GM21717 (cell line): ENCODE results near the gene RPN2.

Experiments used
- ATAC-seq: cut with Tn5 transposase; IDR thresholded peaks from one replicate; pipeline ENCODE4 v1.9.1; 2021; ENCODE audit warnings: mild to moderate bottlenecking, moderate library complexity; ENCODE audit not compliant: unreplicated experiment

RPN2 gene

DNA sequence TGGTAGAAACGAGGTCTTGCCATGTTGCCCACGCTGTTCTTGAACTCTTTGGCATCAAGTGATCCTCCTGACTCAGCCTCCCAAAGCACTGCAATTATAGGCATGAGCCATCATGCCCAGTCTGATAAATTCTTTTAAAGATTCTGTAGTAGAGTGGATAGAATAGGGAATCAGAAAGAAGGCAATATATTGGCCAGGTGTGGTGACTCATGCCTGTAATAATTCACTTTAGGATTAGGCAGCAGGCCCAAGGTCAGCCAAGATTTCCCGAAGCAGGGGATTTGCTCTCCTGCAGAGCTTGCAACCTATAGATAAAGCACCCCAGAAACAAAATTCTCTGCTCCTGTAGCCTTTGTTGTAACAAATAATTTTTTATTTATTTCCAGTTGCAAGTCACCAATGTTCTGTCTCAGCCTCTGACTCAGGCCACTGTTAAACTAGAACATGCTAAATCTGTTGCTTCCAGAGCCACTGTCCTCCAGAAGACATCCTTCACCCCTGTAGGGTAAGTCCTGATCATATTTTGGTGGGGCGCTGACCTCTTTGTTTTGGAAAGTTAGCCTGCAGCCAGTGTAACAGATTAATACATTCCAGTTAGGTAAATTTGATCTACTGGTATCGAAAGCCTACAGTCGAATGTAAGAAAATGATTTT is 30.7 kb downstream of the RPN2 start:
- no peak for ATAC-seq

DNA sequence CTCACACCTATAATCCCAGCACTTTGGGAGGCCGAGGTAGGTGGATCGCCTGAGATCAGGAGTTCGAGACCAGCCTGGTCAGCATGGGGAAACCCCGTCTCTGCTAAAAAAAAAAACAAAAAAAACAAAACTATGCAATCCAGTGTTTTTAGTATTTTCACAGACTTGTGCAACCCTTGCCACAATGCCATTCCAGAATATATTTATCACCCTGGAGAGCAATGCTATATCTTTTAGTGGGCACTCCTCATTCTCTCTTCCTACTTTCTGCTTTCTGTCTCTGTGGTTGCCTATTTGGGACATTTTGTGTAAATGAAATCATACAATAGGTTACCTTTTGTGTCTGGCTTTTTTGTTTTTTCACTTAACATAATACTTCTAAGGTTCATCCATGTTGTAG is 39.3 kb downstream of the RPN2 start:
- no peak for ATAC-seq

DNA sequence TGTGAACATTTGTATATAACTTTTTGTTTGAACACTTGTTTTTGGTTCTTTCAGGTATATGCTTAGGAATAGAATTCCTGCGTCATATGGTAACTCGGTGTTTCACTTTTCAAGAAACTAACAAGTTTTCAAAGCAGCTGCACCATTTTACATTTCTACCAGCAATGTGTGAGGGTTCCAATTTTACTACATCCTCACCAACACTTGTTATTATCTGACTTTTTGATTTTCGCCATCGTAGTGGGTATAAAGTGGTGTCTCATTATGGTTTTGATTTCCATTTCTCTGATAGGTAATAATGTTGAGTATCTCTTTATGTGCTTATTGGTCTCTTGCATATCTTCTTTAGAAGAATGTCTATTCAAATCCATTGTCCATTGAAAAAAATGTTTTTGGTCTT is 39.8 kb downstream of the RPN2 start:
- no peak for ATAC-seq

DNA sequence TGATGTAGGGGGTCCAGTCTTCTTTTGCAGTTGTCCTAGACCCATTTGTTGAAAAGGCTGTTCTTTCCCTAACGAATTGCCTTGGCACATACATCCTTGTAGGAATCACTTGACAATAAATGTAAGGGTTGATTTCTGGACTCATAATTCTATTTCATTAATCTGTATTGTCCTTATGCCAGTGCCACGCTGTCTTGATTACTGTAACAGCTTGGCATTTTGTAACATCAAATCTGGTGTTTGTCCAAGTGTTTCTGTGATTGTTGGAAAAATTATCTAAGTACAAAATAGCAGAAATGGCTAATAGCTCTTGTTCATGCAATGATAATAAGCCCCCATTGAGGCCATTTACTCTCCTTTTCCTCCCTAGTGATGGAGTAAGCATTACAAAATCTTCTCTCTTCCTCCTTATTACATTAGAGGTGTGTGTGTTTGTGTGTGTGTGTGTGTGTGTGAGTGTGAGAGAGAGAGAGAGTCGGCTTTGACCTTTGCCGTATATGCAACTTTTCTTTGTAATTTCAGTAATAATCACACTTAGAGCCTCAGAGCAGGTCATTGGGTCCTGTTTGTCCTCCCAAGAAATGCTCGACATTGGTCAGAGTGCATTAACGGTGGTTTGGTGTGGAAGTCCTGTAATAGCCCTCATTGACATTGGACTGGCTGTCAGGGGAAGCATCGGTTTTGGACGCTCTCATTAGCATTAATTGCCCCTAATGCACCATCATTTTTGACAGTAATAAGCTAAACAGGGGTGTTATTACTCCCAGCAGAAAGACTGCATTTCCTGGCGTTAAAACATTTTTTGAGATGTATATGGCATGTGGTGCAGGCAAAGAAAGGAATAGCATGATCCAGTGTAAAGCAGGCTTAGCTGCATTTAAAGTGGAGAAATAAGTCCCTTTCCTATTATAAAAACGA is 40.9 kb downstream of the RPN2 start:
- no peak for ATAC-seq

DNA sequence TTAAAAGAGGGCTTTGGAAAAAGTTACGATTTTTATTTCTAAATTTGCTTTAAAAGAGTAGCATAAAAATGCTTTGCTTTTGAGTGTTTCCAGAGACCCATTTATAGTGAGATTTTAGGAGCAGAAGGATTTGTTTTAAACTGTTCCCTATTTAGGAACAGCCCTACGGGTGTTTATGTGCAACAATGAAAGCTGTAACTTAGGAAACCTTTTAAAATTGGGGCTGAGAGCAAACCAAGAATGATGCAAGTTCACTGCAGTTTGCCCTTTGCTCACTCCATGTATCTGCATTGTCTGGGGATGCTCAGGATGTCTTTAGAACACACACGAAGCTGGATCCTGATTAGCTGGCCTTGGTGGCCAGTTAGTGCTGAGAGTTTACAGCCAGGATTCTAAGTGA is 41.6 kb downstream of the RPN2 start:
- ATAC-seq = no peak

DNA sequence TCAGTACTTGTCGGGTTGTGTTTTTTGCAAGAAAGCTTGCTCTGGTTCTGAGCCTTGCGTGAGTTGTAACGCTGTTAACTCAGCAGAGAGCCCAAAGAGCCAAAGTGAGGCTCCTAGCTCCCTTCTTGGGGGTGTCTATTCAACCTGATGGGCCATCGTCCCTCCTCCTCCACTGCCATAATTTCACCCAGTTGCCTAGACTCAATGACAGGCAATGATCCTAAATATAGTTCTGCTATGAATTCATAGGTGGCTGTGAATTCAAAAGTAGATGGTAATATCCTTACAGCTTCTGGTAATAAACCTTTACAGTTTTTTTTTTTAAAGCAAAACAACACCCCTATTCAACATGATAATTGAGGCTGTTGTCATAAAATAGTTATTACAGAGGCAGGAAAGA is 43.0 kb downstream of the RPN2 start:
- no peak for ATAC-seq

DNA sequence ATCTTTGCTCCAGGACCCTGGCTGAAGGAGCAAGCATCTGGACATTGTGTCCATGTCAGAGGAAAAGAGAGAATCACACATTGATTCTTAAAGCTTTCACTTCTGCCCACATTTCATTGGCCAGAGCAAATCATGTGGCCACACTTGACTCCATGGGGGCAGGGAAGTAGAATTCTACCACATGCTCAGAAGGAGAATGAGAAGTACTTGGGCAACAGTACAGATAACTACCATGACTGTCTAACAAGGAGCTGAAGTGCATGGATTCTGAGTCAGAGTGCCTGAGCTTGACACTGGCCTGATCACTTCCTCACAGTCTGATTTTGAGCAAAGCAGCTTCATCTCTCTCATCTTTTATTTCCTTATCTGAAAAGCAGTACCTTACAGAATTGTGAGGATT is 43.9 kb downstream of the RPN2 start:
- ATAC-seq = no peak

DNA sequence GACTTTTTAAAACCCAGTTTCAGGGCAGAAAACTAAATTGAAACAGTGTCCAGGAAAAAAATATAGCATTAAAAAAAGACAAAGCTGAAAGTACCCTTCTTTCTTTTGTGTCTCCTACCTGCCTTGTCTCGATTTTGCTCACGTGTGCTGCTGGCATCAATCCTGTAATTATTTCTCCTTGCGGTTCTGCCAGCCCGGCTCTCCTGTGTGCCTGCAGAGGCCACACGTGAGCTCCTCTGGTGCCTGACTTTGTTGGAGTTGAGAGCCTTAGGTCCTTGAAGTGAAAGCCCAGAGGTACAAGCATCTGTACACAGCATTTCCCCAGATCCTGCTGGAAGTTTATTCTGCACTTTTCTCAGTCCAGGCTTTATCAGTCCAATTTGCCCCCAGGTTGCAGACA is 46.0 kb downstream of the RPN2 start:
- no peak for ATAC-seq

DNA sequence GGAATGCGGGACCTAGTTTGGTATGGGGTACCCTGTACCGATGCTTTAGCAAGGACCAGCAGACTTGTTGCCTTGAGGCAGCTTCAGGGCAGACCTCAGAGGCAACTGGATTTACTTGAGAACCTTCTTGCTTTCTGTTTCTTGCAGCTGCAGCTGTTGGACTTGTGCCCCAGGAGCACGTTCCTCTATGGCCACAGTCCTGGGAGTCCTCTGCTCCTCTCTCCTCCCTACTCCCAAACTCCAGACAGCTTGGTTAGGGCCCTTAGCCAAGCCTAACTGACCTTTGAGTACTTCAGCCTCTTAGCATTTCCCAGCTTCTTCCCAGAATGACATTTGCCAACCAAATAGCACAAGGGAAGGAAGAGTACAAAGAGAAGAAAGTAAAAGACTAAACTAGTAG is 47.8 kb downstream of the RPN2 start:
- ATAC-seq = no peak

DNA sequence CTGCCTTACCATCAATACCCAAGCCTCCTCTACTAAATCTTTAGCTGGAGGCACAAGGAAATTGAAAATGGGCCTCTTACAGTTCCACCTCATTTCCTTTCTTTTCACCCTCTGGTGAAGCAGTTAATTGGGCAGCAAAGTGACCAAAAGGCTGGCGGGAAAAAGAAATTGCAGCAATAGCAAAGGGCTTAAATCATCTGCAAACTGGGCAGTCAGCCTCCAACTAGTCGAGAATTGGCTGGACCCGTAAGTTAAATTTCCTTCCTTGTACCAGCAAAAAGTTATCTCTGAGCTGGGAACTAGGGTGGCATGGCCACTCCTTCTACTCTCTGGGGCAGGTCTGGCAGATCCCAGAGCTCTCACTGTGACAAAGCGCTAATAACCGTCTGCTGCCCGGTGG is 49.0 kb downstream of the RPN2 start:
- ATAC-seq = no peak

DNA sequence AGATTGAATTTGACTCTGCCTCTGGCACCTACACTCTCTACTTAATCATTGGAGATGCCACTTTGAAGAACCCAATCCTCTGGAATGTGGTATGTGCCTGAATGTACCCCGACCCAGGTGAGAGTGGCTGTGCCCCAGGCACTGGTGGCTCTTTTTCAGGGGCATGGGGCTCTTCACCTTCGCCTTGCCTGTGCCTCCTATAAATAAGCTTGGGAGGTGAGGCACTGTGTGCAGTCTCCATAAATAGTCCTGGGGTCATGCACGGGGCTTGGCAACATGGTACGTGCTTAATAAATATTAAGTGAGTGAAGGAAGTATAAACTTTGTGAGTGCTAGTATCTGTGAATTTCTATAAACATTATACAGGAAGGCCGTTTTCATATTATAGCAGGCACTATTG is 49.5 kb downstream of the RPN2 start:
- no peak for ATAC-seq

DNA sequence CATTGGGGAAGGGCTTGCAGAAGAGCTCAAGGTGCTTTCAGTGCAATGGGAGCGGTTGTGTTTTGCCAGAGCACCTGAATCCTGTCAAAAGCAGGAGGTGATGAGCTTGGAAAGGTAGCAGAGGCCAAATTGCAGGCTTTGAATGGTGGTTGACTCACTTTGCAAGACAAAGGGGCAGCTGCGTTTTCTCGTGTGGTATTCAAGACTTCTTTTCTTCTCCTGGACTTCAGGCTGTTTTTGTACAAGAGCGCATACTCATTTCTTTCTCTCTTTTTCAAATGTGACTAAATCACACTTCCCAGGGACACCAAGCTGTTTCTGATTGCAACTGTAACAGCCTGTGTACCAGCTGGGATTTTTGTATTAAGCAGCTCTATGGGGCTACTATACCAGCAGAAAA is 50.2 kb downstream of the RPN2 start:
- ATAC-seq = no peak

DNA sequence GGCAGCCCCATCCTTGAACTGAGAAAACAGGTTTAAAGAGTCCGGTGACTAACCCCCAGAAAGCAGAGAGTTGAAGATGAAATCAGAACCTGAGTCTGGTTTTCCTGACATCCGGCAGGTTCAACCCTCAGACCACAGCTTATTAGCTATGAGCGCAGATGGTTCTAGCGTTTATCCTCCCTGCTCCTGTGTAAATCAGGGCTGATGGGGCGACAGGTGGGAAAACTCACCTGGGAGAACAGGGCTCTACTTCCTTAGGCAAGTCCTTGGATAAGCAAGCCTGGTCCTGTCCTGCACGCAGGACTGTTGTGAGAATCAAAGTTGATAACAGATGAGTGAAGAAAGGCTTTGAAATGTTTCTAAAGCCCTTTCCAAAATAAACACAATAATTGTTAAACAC is 51.1 kb downstream of the RPN2 start:
- no peak for ATAC-seq

DNA sequence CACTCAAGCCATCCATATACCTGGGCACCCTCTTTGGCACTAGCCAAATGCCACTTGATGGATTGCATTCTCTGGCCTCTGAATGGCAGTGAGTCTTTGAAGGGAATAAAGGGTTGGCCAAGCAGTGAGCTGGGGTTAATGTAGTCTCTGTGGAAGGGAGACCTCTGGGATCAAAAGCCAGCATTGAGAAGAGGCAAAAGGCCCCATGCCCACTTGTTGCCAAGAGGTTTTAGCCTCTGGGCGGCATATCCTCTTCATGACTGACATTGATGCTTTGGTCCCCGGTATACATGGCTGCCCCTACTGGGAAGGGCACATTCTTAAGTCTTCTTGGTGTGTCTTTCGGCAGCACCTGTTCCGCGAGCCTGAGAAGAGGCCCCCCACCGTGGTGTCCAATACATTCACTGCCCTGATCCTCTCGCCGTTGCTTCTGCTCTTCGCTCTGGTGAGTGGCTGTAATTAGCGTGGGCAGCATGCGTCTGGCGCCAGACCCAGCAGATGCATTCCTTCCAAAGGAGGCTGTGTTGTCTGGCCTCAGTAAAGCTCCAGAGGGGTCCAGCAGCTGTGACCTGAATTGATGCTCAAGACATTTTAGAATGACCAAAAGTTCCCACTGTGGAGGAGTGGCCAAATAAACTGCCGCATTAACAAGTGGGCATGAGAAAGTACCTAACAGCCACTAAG is 53.0 kb downstream of the RPN2 start:
- ATAC-seq = no peak

DNA sequence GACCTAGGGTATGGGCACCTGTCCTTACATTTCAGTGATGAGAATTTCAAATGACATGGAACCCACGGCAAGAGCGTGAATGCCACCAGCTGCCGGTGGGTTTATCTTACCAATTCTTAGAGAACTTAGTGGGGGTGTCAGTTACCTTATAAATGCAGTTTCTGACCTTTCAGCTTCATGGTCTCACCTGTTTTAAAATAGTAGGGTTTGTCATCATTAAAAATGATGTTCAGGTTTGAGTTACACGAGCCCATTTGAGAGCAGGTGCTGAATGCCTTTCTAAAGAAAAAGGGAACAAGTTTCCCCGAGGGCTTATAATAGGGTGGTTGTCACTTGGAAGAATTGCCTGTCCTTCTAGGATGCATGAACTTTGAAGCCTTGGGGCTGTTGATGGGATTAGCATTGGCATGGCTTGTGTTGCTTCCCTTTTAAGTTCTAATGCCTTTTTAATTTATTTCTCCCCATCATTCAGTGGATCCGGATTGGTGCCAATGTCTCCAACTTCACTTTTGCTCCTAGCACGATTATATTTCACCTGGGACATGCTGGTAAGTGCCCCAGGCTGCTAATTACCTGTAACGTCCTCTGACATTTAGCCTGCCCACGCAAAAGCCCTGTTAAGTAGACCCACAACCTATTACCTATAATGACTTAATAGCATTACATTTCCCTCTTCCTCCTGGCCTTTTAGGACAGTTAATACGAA is 54.6 kb downstream of the RPN2 start:
- ATAC-seq = no peak

DNA sequence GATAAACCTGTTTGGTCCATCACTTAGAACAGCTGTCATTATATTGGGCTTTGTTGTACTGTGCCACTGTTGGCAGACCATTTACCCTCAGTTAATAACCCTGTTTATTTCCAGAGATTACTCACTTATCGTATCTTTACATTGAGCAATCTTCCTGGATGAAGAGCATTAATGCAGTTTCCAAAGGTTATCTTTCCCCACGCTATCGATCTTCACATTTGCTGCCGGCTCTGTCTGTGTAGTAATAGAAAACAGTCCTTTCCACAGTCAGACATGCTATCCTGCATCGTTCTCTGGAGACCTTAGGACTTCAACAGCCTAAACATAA is 55.1 kb downstream of the RPN2 start:
- no peak for ATAC-seq

DNA sequence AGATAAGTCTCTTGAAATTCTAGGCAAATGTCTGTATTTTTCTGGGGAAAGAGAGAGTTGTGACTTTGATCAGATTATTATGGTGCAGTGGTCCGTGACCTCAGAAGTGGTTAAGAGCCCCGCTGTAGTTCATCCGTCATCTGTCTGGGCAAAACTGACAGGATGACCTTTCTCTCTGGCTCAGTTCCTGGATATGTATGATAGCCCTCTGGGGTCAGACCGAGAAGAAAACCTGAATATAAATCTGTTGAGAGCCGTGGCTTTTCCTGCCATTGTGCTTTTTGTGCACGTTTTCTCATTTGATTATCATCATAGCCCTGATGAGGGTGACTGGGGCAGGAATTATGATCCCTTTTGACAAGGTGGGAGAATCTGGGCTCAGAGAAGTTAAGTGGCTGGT is 55.9 kb downstream of the RPN2 start:
- no peak for ATAC-seq

DNA sequence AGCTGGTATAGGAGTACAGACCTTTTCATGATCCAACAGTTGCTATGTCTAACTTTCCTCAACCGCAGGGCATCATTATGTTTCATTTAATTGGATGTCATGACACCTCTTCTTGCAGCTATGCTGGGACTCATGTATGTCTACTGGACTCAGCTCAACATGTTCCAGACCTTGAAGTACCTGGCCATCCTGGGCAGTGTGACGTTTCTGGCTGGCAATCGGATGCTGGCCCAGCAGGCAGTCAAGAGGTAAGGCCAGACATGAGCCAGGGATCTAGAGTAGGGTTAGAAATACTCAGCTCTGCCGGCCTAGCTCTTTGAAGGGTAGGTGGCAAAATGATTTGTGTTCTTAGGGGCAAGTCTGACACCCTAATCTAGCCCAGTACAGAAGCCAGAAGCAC is 57.3 kb downstream of the RPN2 start:
- ATAC-seq = no peak

DNA sequence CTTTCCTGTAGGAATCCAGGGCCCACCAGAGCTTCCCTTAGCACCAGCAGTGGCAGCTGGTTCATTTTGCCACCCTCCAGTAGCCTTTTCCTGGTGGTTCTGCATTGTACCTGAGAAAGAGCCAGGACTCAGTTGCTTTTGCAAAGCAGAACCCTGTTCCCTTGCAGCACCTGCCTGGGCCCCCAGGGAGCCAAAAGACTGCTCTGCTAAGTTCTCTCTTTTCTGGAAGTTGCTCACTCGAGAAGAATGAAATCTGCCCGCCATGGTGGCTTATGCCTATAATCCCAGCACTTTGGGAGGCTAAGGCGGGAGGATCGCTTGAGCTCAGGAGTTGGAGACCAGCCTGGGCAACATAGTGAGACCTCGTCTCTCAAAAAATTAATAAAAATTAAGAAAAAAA is 58.5 kb downstream of the RPN2 start:
- ATAC-seq = no peak

DNA sequence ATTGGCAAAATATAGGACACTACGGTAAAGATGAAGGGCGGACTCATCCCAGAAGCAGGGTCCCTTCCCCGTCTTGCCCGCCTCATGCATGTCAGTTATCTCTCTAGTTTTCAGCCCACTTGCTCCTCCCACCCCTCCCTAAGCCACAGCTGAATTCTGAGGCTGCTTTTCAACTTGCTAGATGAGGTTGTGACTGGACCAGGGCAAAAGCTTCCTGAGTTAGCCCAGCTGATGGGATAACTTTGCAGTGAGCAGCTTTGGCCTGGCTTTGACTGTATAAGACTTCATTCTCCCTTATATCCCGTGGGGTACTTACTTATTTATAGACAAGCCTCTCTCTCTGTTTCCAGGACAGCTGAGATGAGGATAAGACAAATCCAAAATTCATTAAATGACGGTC is 59.3 kb downstream of the RPN2 start:
- no peak for ATAC-seq

DNA sequence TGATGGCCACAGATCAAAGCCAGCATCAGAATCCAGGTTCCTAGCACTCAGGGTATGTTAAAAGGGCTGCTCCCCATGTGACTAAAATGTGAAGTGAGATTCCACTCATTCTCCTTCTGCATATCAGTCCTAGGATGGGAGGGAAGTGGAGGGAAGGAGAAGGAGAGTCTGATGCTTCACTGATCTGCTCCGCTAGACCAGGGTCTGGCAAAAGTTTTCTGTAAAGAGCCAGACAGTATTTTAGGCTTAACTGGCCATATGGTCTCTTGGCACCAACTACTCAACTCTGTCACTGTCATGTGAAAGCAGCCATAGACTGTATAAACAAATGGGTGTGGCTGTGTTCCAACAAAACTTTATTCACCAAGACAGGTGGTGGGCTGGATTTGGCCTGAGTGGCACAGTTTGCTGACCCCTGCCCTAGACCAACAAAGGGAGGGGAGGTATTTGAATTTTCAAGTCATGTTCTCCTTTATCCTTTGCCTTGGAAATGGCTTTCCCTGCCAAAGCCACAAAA is 59.9 kb downstream of the RPN2 start:
- no peak for ATAC-seq
